Renal cortex interstitium (tissue), 11 donors: ENCODE data around the gene FARS2. TPM values are rescaled to one million over a fixed set of nuclear protein-coding genes. Genes with fewer than 3 reads are reported as not detected.

Experiments
- DNase-seq, 11 donors: peaks; one replicate each; pipeline ENCODE4 v3.0.0-alpha.2; 2013; ENCODE audit warnings: low read depth in 9 of 11, low spot score in 4 of 11; ENCODE audit errors: extremely low read depth in 1 of 11
- polyA plus RNA-seq, 3 donors: library from polyadenylated mRNA; unstranded; fragments of 120-200 nt; gene quantifications; one replicate each; pipeline ENCODE4 v1.2.1, GENCODE V29; 2013; ENCODE audit not compliant: insufficient read length in 3 of 3

Gene FARS2
- polyA plus RNA-seq, 3 donors, result 18.9 to 21.7 (median 20.0) TPM

DNA sequence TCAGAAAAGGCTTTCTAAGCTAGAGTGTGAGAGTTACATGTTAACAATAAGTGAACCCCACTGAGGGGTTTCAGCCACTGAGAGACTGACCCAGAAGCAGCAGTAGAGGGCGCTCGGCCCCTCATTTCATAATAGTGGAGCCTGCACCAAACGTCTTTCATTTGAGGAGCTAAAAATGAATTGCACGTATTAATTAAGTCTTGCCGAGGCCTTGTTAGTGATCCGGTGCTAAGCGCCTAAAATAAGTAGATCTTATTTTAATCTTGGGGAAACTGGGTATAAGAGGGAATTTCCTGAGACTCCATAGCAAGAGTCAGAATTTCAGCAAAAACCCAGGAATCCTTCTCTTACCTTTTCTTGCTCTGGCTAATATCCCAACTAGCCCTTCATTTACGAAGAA lies 209.7 kb downstream of the FARS2 start:
- peak in 10 of 11 donors; percentile 33 to 47 (median 39) for DNase-seq

DNA sequence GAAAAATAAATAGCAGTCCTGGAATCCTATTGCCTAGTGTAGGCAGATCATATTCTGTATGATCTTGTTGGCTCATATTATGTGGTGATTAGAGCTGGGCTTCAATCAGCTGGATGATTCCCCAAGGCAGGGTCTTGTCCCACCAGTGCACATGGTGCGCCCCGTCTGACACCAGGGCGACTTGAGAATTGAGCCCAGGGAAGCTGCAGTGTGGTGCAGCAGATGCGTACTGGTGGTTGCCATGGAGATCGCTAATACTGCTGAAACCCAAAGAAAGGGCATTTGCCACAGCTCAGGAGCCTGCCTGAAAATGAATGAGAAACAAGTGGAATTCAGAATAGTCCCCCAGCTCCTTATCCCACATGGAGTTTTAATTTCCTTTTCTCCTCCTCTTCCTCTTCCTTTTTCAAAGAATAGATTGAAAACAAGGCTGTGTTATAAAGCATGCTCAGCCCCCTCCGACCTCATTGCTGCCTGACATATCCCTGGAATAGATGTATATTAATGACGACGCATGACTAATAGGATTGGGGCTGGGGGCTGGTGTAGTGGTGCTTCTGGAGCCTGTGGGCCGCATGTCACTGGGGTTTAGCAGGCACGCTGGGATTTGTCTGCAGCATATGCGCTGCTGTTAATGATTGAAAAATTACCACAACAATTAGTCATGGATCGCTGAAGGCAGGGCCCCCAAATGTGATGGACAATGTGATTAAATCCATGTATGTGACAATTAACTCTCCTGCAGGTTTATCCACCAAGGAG lies 210.5 kb downstream of the FARS2 start:
- no peak for DNase-seq

DNA sequence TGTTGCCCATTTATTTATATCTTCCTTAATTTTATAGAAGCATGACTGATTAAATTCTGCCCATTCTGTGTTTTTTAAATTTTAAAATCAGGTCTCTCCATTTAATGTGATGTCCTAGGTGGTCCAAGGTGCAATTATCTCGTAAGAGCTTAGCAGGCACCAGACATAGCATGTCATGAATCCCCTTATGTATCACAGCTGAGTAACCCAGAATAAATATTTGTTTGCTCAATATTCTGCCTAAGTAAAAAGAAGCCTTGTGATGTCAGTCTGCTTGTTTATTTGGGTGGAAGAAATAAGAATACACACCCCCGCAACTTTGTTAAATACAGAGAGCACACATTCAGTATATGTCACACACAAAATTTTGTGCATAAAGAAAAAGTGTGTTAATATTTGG lies 211.3 kb downstream of the FARS2 start:
- DNase-seq, result no peak

DNA sequence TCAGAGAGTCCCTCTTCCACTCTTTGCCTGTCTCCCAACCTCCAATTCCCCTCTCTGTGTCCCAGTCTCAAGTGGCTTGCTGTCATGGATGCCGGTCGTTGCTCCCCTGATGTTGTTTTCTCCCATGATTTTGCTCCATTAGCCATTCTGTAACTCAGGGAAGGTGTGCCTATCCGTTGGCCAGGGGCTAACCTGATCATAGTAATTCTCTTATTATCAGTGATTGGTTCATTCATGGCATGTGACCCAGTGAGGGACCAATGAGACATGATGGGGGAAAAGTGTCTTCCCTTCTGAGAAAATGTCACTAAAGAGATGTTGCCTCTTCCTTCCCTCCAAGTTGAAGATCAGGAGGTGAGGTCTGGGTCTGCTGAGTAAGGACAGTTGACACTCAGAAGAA lies 214.5 kb downstream of the FARS2 start:
- no peak for DNase-seq

DNA sequence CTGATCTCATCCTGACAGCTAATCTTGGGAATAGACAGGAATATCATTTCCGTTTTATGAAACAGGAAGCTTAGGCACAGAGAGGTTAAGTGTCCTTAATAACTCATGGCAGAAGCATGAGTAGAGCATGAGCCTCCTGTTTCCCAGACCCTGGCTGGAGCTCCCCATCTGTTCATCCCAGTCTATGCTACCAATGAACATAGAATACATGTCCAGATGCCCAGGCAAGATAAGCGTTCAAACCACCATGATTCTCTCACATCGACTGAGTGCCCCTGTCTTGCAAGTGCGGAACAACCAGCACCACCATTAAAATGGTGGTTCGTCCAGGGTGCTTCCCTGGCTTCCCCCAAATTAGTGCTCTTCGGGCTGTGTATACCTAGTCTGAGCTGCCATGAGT lies 217.1 kb downstream of the FARS2 start:
- no peak for DNase-seq

DNA sequence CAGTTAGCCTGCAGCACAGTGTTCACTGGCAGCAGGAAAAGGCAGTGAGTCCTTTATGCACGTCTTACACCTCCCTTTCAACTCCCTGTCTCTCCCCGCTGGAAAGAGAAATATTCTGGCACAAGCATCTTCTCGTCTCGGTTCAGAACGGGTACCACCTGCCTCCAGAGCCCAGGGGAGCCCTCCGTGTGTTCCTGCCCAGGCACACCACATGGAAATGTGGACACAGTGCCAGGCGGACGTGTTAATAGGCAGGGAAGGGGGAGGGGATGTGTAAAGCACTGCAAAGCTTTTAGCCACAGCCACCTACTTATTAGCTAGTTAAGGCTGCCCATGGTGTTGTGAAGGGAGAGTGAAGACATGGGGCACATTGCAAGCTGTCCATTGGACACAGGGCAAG lies 219.7 kb downstream of the FARS2 start:
- no peak for DNase-seq

DNA sequence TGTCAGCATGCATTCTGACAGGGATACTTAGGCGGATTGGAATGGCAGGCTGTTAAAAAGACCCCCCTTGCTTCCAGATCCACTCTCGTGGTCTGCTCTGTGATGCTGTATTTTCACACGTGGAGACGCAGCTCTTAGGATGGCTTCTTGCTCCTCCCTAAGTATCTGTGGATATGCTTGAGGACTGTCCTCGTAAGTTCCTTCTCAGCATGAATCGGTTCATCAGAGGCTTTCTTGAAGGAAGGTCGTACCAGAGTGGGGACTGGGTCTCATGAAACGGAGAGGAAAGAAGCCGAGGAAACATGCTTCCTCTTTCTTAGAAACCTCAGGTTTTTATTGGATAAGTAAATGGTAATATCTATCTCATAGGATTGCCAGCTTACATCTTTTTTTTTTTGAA lies 220.4 kb downstream of the FARS2 start:
- no peak for DNase-seq

DNA sequence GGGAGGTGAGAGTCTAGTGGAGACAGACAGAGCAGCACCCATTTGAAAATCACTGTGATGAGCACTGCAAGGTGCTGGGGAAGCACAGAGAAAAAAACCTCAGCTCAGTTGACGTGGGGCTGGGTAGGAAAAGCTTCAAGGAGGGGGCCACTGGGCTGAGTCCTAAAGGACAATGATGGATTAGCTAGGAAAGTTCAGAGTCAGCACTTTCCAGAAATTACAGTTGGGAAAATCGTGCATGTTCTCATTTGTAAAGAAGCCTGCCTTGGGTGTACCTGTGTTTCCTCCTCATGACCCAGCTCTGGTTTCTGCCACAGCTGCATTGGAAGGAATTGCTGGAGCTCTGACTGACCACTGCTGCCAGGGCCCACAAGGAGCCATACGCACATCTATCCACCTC lies 221.3 kb downstream of the FARS2 start:
- no peak for DNase-seq

DNA sequence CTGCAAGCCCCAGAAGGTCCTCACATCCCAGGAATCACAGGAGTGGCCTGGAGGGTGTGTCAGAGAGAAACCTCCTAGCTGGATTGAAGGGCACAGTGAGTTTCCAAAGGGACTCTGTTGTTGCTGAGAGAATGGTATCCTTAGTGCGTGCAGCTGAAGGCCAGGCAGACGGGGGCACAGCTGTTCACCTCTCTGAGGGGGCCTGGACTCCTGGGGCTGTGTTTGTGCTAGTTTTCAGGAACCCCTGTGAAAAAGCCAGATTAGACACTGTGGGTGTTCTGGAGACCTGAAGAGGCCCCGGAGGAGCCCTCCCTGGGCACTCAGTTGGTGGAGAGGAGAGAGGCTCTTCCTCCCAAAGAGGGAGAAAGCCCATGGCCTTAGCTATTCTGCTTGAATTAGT lies 223.4 kb downstream of the FARS2 start:
- no peak for DNase-seq

DNA sequence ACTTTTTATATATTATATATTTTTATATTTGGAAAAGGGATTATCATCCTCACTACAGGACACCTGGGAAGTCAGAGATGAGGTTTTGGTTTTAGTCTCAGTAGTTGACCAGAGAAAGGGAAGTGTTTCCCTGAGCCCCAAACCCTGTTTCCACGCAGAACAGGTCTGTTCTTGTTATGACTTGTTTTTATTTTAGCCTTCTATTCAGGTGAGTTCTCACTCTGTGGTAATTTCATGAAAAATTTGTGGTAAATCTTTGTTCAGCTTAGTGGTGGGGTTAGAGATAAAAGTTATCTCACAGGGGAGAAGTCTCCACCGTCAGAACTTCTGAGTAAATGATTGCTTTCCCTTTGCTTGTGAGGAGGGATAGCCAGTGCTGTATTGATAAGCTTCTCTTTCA lies 224.9 kb downstream of the FARS2 start:
- no peak for DNase-seq

DNA sequence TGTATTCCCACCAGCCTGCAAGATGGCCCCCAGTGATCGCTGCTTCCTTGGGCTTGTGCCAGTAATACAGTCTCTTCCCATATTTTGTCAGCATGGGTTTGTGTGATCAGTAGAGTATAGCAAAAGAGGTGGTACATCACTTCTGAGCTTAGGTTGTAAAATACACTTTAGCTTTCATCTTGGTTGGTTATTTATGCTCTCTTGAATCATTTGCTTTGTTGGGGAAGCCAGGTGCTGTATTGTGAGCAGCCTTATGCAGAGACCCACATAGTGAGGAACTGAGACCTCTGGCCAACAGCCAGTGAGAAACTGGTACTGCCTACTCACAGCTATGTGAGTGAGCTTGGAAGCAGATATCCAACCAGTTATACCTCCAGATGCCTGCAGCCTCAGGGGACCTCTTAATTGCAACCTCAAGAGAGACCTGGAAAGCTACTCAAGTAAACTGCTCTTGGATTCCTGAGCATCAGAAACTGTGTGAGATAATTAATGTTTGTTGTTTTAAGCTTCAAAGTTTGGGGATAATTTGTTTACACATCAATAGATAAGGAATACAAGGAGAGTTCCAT lies 229.3 kb downstream of the FARS2 start:
- DNase-seq, result no peak

DNA sequence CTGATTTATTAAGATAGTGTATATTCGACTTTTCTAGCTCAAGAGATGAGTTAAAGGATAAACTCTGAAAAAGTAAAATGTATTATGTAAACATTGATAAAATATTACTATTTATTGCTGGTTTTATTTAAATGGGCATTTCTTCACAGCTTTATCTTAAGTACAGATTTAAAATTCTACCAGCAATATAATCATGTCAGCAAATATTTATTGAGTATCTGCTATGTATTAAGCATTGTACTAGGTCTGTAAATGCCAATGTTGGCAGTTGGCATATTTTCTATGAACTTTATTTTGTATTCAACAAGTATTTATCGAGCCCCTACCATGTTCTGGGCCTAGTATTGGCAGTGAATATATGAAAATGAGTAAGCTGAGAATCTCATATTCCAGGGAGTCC lies 231.0 kb downstream of the FARS2 start:
- no peak for DNase-seq

DNA sequence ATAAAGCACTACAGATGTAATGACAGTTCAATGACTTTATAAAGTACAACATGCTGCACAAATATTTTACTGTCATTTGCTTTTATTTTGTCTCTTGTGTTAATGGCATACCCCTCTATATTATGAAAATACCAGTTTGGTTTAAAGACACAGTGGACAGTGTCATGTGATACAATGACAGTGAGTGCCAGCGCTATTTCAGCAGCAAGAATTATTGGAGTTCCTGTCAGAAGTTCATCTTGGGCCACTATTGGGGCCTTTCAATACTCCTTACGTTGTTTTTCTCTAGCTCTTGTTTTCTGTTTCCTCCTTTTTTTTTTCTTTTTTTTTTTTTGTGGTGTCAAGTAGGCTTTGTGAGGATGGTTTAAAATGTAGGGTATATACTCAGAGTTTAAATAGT lies 232.5 kb downstream of the FARS2 start:
- no peak for DNase-seq

DNA sequence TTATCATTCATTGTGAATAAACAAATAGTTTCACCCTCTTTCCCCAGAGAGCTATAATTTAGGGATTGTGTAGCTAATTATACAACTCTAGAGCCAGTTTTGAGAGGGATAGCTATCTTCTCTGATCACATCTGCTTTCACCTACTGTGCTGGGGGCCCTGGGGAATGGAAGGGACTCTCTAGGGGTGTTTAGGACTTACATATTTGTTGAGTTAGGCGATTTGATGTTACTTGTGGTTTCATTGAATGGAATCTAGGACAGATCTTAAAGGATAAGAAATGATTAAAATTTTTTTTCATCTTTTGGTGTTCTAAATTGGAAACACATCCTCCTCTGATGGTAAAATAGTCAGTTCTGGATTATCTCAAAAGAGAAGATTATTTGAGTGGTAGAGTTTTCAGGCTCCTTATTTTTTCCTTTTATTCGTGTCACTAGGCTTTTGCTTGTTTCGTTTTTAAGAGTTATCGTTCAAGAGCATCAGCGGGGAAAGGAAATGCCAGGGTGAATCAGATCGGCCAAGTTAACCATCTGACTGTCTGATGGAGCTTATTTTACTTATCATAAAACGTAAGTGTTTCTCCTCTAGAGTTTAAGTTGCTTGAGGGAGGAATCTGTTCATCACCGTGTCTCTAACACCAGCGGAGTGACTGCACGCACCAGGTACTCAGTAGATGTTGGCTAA lies 236.7 kb downstream of the FARS2 start:
- DNase-seq, result no peak

DNA sequence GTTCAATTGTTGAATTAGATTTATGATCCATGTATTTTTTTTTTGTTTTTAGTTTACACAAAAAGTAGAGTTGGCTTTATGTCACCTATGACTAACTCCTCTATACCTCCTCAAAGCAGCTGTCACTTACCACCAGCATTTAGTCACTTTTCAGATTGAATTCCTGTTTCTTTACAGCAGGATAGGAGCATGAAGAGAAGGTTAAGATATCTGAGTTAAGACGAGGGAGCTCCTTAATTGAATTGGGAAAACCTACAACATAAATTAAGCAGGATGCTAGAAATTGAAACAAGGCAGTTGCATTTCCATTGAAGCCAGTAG lies 237.2 kb downstream of the FARS2 start:
- DNase-seq, result no peak

DNA sequence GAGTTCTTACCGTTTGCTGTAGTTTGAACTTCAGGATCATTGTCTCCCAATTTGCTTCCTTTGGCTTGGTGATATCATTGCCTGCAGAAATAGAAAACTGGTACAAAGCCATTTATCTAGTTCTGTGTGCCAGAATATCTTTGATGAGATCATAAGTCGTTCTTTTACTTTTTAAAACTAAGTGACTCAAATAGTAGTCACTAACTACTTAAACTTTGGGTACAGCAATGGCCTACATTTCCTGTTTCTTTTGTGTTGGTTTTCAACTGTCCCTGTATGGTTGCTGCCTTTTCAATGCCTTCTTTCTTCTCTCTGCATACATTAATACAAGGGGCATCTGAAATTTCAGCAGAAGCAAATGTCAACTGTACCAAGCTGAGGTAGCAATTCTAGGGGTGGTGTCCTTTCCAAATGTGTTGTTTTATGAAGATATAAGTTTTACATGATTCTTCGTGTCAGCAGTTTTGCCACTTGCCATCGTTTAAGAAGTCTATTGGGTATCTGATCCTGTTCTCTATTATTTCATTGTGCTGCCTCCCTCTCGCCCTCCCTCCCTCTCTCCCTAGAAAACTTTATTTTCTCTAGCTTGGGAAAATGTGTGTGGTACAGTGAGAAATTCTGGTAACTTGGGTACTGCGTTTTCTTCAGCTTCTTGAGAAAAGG lies 238.5 kb downstream of the FARS2 start:
- DNase-seq, result no peak

DNA sequence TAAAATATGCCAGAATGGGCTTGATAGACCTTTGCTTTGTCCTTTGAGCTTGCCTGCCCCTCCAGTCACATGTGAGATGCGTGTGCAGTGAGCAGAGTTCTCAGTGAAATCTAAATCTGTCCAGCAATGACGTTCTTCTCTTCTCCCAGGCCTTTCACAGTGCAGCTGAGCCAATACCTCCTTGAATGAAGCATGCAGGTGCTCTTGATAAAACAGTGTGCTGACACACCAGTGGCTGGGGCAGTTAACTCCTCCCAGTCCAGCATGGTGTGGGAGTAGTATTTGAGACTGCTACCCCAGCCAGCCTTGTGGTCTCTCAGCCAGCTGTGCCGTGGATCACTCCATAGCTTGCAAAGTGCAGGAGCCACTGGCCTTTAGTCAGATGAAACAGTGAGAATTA lies 240.5 kb downstream of the FARS2 start:
- no peak for DNase-seq

DNA sequence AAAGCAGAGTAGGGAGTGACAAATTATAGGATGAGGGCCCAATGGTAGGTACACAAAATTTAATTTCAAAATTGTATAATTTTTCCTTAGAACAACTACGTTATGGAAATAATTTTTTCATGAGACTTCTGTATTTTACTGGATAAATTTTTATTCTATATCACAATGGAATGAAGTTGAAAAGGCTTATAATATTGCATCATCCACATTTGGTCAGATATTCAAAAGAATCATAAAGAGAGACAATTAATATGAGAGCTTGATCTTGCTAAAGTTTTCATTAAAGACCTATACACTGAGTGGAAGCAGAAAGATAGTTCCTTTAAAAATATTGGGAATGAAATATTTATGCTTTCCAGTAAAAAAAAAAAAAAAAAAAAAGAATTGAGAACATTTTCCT lies 242.8 kb downstream of the FARS2 start:
- no peak for DNase-seq

DNA sequence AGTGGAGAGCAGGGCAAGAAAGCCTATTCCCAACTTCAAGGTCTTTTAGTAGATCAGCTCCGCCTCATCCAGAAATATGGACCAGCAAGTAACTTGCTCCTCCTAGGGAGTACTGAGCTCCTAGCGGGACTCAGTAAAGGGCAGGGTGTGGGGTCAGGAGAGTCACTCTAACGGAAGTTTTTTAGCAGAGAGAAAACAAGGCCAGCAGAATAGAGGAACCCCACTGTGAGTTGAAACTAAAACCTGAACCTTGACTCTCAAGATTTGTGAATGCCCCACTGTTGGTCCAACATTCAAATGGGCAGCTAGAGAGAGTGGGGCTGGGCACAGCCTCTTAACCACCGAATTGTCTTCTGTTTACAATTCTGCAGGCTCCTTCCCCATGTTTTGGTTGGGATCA lies 244.8 kb downstream of the FARS2 start:
- DNase-seq, result no peak

DNA sequence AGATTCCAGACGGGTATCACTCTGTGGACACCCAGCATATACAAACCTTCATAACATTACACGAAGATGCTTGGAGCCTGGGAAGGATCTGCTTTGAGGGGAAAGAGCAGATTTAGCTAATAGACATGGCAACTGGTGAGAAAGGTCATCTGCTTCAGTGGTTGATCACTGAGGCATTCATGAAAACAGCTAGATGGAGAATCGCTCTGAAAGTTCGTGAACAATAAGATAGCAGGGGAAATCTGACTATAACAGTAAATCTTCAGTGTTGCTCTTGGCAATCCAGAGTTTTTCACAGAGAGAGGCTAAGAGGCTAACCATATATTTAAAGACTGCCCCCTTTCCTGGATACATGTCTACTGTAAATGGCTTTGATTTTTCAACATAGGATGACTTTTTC lies 245.3 kb downstream of the FARS2 start:
- DNase-seq, result peak in 5 of 11 donors; percentile 5 to 38 (median 35)
